ENCODE measurements around the gene ACTMAP.

ACTMAP gene

GRCh38 chr19:40721936-40722661, 28.2 kb downstream of the ACTMAP start:
- Mint-ChIP-seq H3K4me1 (peaks cover 66% of the 10 kb centered on the region), H3K9me3 (peaks cover 0 to 6% of the 10 kb centered on the region in 2 donors), H3K27me3 (no peaks in the 10 kb centered on the region), H3K27ac (no peak overlapping the region), H3K4me3 (no peak overlapping the region)
- DNase-seq (no peak), ATAC-seq (no peak)

- no peaks in the 10 kb centered on the region for H3K27me3 Mint-ChIP-seq
- peak overlapping the region in 1 of 2 donors; percentile 27 for H3K27ac Mint-ChIP-seq
- peaks cover 70% of the 10 kb centered on the region for H3K4me1 Mint-ChIP-seq
- peaks cover 0 to 6% of the 10 kb centered on the region in 2 donors for H3K9me3 Mint-ChIP-seq
- H3K4me3 Mint-ChIP-seq = peak overlapping the region in 1 of 2 donors; percentile 96
- DNase-seq (no peak), ATAC-seq (no peak)
Measured at GRCh38 chr19:40721140-40721486, 29.2 kb downstream of the ACTMAP start.

- DNase-seq (no peak), ATAC-seq (no peak)
- H3K4me3 Mint-ChIP-seq = peak overlapping the region; percentile 50 to 96
- H3K9me3 Mint-ChIP-seq = peaks cover 0 to 6% of the 10 kb centered on the region in 2 donors
- no peaks in the 10 kb centered on the region for H3K27me3 Mint-ChIP-seq
- H3K27ac Mint-ChIP-seq = peak overlapping the region in 1 of 2 donors; percentile 27
- H3K4me1 Mint-ChIP-seq = peaks cover 74% of the 10 kb centered on the region
Measured at GRCh38 chr19:40719414-40719894, 30.8 kb downstream of the ACTMAP start.

GRCh38 chr19:40718774-40719391, 31.4 kb downstream of the ACTMAP start:
- Mint-ChIP-seq H3K27me3 (no peaks in the 10 kb centered on the region), H3K9me3 (peaks cover 0 to 6% of the 10 kb centered on the region in 2 donors), H3K4me3 (peak overlapping the region; percentile 83 to 96), H3K27ac (peak overlapping the region; percentile 69 to 84), H3K4me1 (peaks cover 74% of the 10 kb centered on the region)
- DNase-seq (no peak), ATAC-seq (no peak)

GRCh38 chr19:40717880-40718773, 32.1 kb downstream of the ACTMAP start:
- Mint-ChIP-seq H3K4me3 (peak overlapping the region; percentile 83 to 96), H3K9me3 (peaks cover 0 to under 1% of the 10 kb centered on the region in 2 donors), H3K4me1 (peaks cover 70% of the 10 kb centered on the region), H3K27ac (peak overlapping the region; percentile 69 to 84), H3K27me3 (no peaks in the 10 kb centered on the region)
- DNase-seq (no peak), ATAC-seq (no peak)

GRCh38 chr19:40717325-40717879, 32.9 kb downstream of the ACTMAP start:
- peak overlapping the region; percentile 83 to 96 for H3K4me3 Mint-ChIP-seq
- peaks cover 68% of the 10 kb centered on the region for H3K4me1 Mint-ChIP-seq
- no peaks in the 10 kb centered on the region for H3K9me3 Mint-ChIP-seq
- peak overlapping the region in 1 of 2 donors; percentile 55 for H3K27ac Mint-ChIP-seq
- DNase-seq = no peak
- no peak for ATAC-seq
- H3K27me3 Mint-ChIP-seq = no peaks in the 10 kb centered on the region

- Mint-ChIP-seq H3K9me3 (no peaks in the 10 kb centered on the region), H3K4me1 (peaks cover 61% of the 10 kb centered on the region), H3K4me3 (peak within 1 kb of the TSS; percentile 83 to 96), H3K27me3 (no peaks in the 10 kb centered on the region), H3K27ac (peak within 1 kb of the TSS; percentile 91 to 96)
- DNase-seq (peak; percentile 99), ATAC-seq (peak; percentile 82)
Measured at GRCh38 chr19:40716482-40717324, 33.6 kb downstream of the ACTMAP start, which contains the start of the genes COQ8B and ITPKC. COQ8B (minus strand) TSS chr19:40716886; CDS start chr19:40714632, 2,254 bp downstream. ITPKC (plus strand) TSS chr19:40717112; CDS start chr19:40717136, 24 bp downstream.

GRCh38 chr19:40716031-40716481, 34.2 kb downstream of the ACTMAP start:
- peak overlapping the region; percentile 83 to 92 for H3K4me3 Mint-ChIP-seq
- H3K27ac Mint-ChIP-seq = peak overlapping the region; percentile 91 to 96
- no peaks in the 10 kb centered on the region for H3K9me3 Mint-ChIP-seq
- peak; percentile 77 to 83 for DNase-seq
- peaks cover 56% of the 10 kb centered on the region for H3K4me1 Mint-ChIP-seq
- H3K27me3 Mint-ChIP-seq = no peaks in the 10 kb centered on the region
- ATAC-seq = peak; percentile 47

GRCh38 chr19:40714441-40715299, 35.6 kb downstream of the ACTMAP start:
- H3K27ac Mint-ChIP-seq = peak overlapping the region in 1 of 2 donors; percentile 96
- DNase-seq (peak; percentile 91 to 94), ATAC-seq (peak; percentile 76)
- peak overlapping the region; percentile 83 to 92 for H3K4me3 Mint-ChIP-seq
- H3K4me1 Mint-ChIP-seq = peaks cover 42% of the 10 kb centered on the region
- no peaks in the 10 kb centered on the region for H3K9me3 Mint-ChIP-seq
- H3K27me3 Mint-ChIP-seq = no peaks in the 10 kb centered on the region

- DNase-seq = no peak
- H3K27ac Mint-ChIP-seq = peak overlapping the region in 1 of 2 donors; percentile 20
- peak overlapping the region; percentile 83 to 92 for H3K4me3 Mint-ChIP-seq
- peaks cover 37% of the 10 kb centered on the region for H3K4me1 Mint-ChIP-seq
- no peak for ATAC-seq
- no peaks in the 10 kb centered on the region for H3K9me3 Mint-ChIP-seq
- no peaks in the 10 kb centered on the region for H3K27me3 Mint-ChIP-seq
Measured at GRCh38 chr19:40713939-40714338, 36.3 kb downstream of the ACTMAP start.

- ATAC-seq (no peak), DNase-seq (no peak)
- Mint-ChIP-seq H3K4me1 (peaks cover 12% of the 10 kb centered on the region), H3K27me3 (no peaks in the 10 kb centered on the region), H3K27ac (peak overlapping the region in 1 of 2 donors; percentile 85), H3K4me3 (no peak overlapping the region), H3K9me3 (no peaks in the 10 kb centered on the region)
Measured at GRCh38 chr19:40709817-40710216, 40.5 kb downstream of the ACTMAP start.

GRCh38 chr19:40707615-40708014, 42.7 kb downstream of the ACTMAP start:
- no peak overlapping the region for H3K4me3 Mint-ChIP-seq
- H3K9me3 Mint-ChIP-seq = no peaks in the 10 kb centered on the region
- no peak for DNase-seq
- H3K27ac Mint-ChIP-seq = no peak overlapping the region
- no peaks in the 10 kb centered on the region for H3K27me3 Mint-ChIP-seq
- no peaks in the 10 kb centered on the region for H3K4me1 Mint-ChIP-seq
- ATAC-seq = no peak

- Mint-ChIP-seq H3K27ac (no peak overlapping the region), H3K9me3 (no peaks in the 10 kb centered on the region), H3K4me3 (no peak overlapping the region), H3K27me3 (no peaks in the 10 kb centered on the region), H3K4me1 (no peaks in the 10 kb centered on the region)
- ATAC-seq (no peak), DNase-seq (no peak)
Measured at GRCh38 chr19:40705950-40706619, 44.2 kb downstream of the ACTMAP start.

All from stimulated activated naive CD8-positive, alpha-beta T cell treated with anti-CD3 and anti-CD28 coated beads, Interleukin-15, amount 100 ng/mL, for 72 hours (primary cell).